Neural progenitor cell (in vitro differentiated cells): Measurements from ENCODE around the gene KRT80.

ENCODE experiments used
- CTCF ChIP-seq: fragments of 200-600 bp; sonication (generic); IDR thresholded peaks from 2 replicates; pipeline ENCODE4 v1.5.1; 2017; ENCODE audit warnings: antibody characterized with exemption, mild to moderate bottlenecking
- EZH2 ChIP-seq: fragments of 200-600 bp; sonication (generic); IDR thresholded peaks from 2 replicates; pipeline ENCODE4 v1.6.1; 2017; ENCODE audit warnings: antibody characterized with exemption, mild to moderate bottlenecking, moderate library complexity
- EZH2phosphoT487 ChIP-seq: fragments of 200-600 bp; sonication (generic); IDR thresholded peaks from 2 replicates; pipeline ENCODE4 v1.6.1; 2017; ENCODE audit warnings: antibody characterized with exemption

- TF ChIP-seq CTCF = no peak
- TF ChIP-seq EZH2 = no peak
- no peak for TF ChIP-seq EZH2phosphoT487
Observed at GRCh38 chr12:52204095-52204930, 12.5 kb upstream of the KRT80 start.
